ENCODE measurements around the gene GPLD1.

GRCh38 chr6:24441599-24441904 is 47.8 kb downstream of the GPLD1 start:
- TF ChIP-seq ZNF274 (IDR thresholded peaks at IDR 0.05; ENCODE audit: low read depth, low read length) (no peak), SUZ12 (IDR thresholded peaks at IDR 0.05; ENCODE audit: extremely low read depth, insufficient read depth, insufficient read length) (no peak), YY1 (IDR thresholded peaks at IDR 0.05; ENCODE audit: insufficient read depth, insufficient read length) (no peak)

Measured in NT2/D1 (cell line).